WTC11 (cell line): ENCODE data around the gene DPF1. TPM values are rescaled to one million over a fixed set of nuclear protein-coding genes. Genes with fewer than 3 reads are reported as not detected.

Experiments
- ATAC-seq: fragments of 200-7000 bp; cut with Tn5 transposase; 2 replicates; pipeline ENCODE4 v1.10.0; 2021; ENCODE audit warnings: mild to moderate bottlenecking, moderate library complexity
- CTCF ChIA-PET: fragments of 300-600 bp; sonication (Branson Sonifier 250); formaldehyde crosslinking; loops from one replicate; lab custom pipeline; 2021; ENCODE audit warnings: antibody characterized with exemption; lab: Charles Lee
- POLR2A ChIA-PET: fragments of 350-600 bp; sonication (Branson Sonifier 250); formaldehyde crosslinking; loops from one replicate; lab custom pipeline; 2021; ENCODE audit warnings: antibody characterized with exemption; lab: Charles Lee
- DNase-seq: peaks from one replicate; pipeline ENCODE4 v3.0.0; 2021; ENCODE audit warnings: low spot score
- H3K27ac Mint-ChIP-seq: 2 replicates; pipeline ENCODE4 v1.8.0; 2021; ENCODE audit warnings: mixed read lengths
- H3K27me3 Mint-ChIP-seq: 2 replicates; pipeline ENCODE4 v1.8.0; 2021; ENCODE audit warnings: low read depth, mild to moderate bottlenecking, moderate library complexity, mixed read lengths
- H3K36me3 Mint-ChIP-seq: 2 replicates; pipeline ENCODE4 v1.8.0; 2021; ENCODE audit warnings: mixed read lengths
- H3K4me1 Mint-ChIP-seq: 2 replicates; pipeline ENCODE4 v1.8.0; 2022; ENCODE audit warnings: mixed read lengths
- H3K4me3 Mint-ChIP-seq: 2 replicates; pipeline ENCODE4 v1.8.0; 2021; ENCODE audit warnings: mild to moderate bottlenecking, moderate library complexity, mixed read lengths
- H3K9me3 Mint-ChIP-seq: 2 replicates; pipeline ENCODE4 v1.8.0; 2021; ENCODE audit warnings: mixed read lengths
- CREM ChIP-seq: sonication (generic); formaldehyde crosslinking; IDR thresholded peaks from 2 replicates; pipeline ENCODE4 v1.8.1; 2022; ENCODE audit warnings: mild to moderate bottlenecking, missing genetic modification reagents, moderate library complexity
- GTF2I ChIP-seq: fragments of 250-450 bp; sonication (Bioruptor Pico); conservative IDR thresholded peaks from 2 replicates; pipeline ENCODE4 v1.4.0; 2021; ENCODE audit warnings: mild to moderate bottlenecking
- HMGA2 ChIP-seq: fragments of 250-450 bp; sonication (Bioruptor Pico); IDR thresholded peaks from 2 replicates; pipeline ENCODE4 v1.4.0; 2021; ENCODE audit warnings: mild to moderate bottlenecking, moderate library complexity
- JAZF1 ChIP-seq: fragments of 250-450 bp; sonication (Bioruptor Pico); IDR thresholded peaks from 2 replicates; pipeline ENCODE4 v1.9.0; 2021; ENCODE audit warnings: moderate library complexity, mild to moderate bottlenecking, inconsistent platforms
- NFE2L1 ChIP-seq: sonication (generic); formaldehyde crosslinking; IDR thresholded peaks from 2 replicates; pipeline ENCODE4 v1.8.1; 2023; ENCODE audit warnings: missing genetic modification reagents
- PRRX2 ChIP-seq: fragments of 250-450 bp; sonication (Bioruptor Pico); IDR thresholded peaks from 2 replicates; pipeline ENCODE4 v1.8.0; 2021; ENCODE audit warnings: mild to moderate bottlenecking
- SMAD3 ChIP-seq: sonication (generic); formaldehyde crosslinking; IDR thresholded peaks from 2 replicates; pipeline ENCODE4 v1.8.0; 2022; ENCODE audit warnings: missing genetic modification reagents, mild to moderate bottlenecking, borderline replicate concordance
- SMAD4 ChIP-seq: sonication (generic); formaldehyde crosslinking; IDR thresholded peaks from 2 replicates; pipeline ENCODE4 v1.8.0; 2022; ENCODE audit warnings: mild to moderate bottlenecking, missing genetic modification reagents
- TCF7 ChIP-seq: sonication (generic); formaldehyde crosslinking; IDR thresholded peaks from 2 replicates; pipeline ENCODE4 v1.8.0; 2022; ENCODE audit warnings: mild to moderate bottlenecking, low read depth, missing genetic modification reagents, moderate library complexity
- TEAD4 ChIP-seq: sonication (generic); formaldehyde crosslinking; IDR thresholded peaks from 2 replicates; pipeline ENCODE4 v1.8.0; 2022; ENCODE audit warnings: mild to moderate bottlenecking, missing genetic modification reagents
- ZNF121 ChIP-seq: sonication (generic); formaldehyde crosslinking; IDR thresholded peaks from 2 replicates; pipeline ENCODE4 v1.8.0; 2023; ENCODE audit warnings: missing genetic modification reagents
- ZNF416 ChIP-seq: fragments of 250-450 bp; sonication (Bioruptor Pico); IDR thresholded peaks from 2 replicates; pipeline ENCODE4 v1.9.0; 2021; ENCODE audit warnings: mild to moderate bottlenecking, inconsistent platforms
- ZNF671 ChIP-seq: fragments of 250-450 bp; sonication (Bioruptor Pico); IDR thresholded peaks from 2 replicates; pipeline ENCODE4 v1.8.0; 2021; ENCODE audit warnings: mild to moderate bottlenecking
- total RNA-seq: library from RNA; stranded (reverse); gene quantifications from 3 replicates; pipeline ENCODE4 v1.2.3, GENCODE V29; 2021
- TF ChIP-seq, protein P1 (sequence below): fragments of 250-450 bp; sonication (Bioruptor Pico); IDR thresholded peaks from 2 replicates; pipeline ENCODE4 v2.1.2; 2022; ENCODE audit warnings: mild to moderate bottlenecking, moderate library complexity
- TF ChIP-seq, protein P2 (sequence below): sonication (generic); formaldehyde crosslinking; IDR thresholded peaks from 2 replicates; pipeline ENCODE4 v1.8.0; 2022; ENCODE audit warnings: mild to moderate bottlenecking, missing genetic modification reagents
- TF ChIP-seq, protein P3 (sequence below): fragments of 250-450 bp; sonication (Bioruptor Pico); IDR thresholded peaks from 2 replicates; pipeline ENCODE4 v1.9.0; 2021; ENCODE audit warnings: moderate library complexity, mild to moderate bottlenecking, inconsistent platforms, borderline replicate concordance
- TF ChIP-seq, protein P4 (sequence below): sonication (generic); formaldehyde crosslinking; IDR thresholded peaks from 2 replicates; pipeline ENCODE4 v1.8.1; 2022; ENCODE audit warnings: low read depth, mild to moderate bottlenecking, moderate library complexity, missing genetic modification reagents, borderline replicate concordance
- TF ChIP-seq, protein P5 (sequence below): sonication (generic); formaldehyde crosslinking; IDR thresholded peaks from 2 replicates; pipeline ENCODE4 v1.8.0; 2022; ENCODE audit warnings: mild to moderate bottlenecking, missing genetic modification reagents
- TF ChIP-seq, protein P6 (sequence below): fragments of 250-450 bp; sonication (Bioruptor Pico); IDR thresholded peaks from 2 replicates; pipeline ENCODE4 v1.9.0; 2021; ENCODE audit warnings: mild to moderate bottlenecking

DPF1 gene
- total RNA-seq, 1 experiment from 2014 or later = 6.8 TPM

DNA sequence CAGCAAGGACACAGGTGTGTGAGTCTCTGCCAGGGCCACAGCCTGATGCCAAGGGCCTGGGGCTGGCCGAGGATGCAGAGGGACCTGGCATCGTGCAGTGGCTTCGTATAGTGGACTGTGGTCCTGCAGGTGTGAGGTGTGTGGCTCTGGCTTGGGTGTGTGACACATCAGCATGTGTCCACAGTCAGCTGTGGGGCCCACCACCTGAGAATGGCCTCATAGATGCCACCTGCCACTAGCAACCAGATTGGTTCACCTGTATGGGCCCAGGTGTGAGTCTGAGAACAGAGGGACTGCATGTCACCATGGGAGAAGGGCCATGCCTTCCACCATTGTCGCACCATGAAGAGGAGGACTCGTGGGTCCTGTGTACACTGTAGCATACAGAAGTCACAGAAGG lies 29.8 kb upstream of the DPF1 start (continued):
- no peak for TF ChIP-seq TEAD4 (CRISPR knock-in tag)

DNA sequence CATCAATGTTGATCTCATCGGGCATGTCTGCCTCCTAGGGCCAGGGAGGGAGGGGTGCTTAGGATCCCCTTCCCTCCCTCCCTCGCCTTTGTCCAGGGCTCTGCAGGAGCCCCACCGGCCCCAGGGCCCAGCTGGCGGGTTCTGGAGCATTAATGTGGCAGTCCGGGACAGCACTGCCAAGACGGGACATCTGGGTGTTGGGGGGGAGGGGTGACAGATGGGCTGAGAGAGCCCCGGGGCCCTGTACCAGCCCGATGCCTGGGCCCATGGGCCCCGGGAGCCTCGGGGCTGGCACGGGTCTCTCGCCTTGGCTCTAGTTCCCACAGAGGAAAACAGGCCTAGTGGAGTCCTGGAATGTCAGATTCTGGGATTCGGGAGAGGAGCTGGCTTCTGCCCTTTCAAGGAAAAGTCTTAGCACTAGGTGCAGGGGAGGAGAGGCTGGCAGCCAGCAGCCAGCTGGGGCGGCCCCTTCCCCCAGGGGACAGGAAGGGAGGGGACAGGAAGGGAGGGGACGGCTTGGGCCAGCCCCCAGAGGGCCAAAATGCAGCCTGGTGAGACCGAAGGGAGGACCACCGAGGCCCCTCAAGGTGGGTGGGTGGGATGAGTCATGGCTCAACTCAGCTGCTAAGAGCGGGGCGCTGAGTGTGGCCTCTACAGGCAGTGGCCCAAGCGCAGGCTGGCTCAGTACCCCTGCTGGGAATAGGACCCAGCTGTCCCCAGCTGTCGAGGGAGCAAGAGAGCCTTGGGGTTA lies 29.1 kb upstream of the DPF1 start:
- CTCF ChIA-PET = interaction anchor here (1.0 to 2.9 kb wide), 4 partner anchors 10 to 134 kb away, joined by 3 to 20 read pairs (median 8); partner anchors contain the start of genes CATSPERG and GGN
- Mint-ChIP-seq H3K4me1 (peaks cover 48% of the 10 kb centered on the region), H3K9me3 (no peaks in the 10 kb centered on the region), H3K27ac (no peak overlapping the region; the same call in 1 of the 2 replicates), H3K4me3 (0 out of 2 replicates have a peak overlapping the region, but pooled peaks have one; percentile 12), H3K36me3 (no peaks in the 10 kb centered on the region), H3K27me3 (peaks cover 20% of the 10 kb centered on the region)
- DNase-seq (peak; percentile 25), ATAC-seq (no peak)
- TF ChIP-seq TCF7 (no peak), NFE2L1 (CRISPR knock-in tag) (no peak), HMGA2 (CRISPR knock-in tag) (no peak), ZNF671 (CRISPR knock-in tag) (no peak)
- POLR2A ChIA-PET = interaction anchor here (3.3 kb wide), 1 partner anchor 11 kb away, joined by 20 read pairs; the partner anchor contains the start of gene SPINT2

DNA sequence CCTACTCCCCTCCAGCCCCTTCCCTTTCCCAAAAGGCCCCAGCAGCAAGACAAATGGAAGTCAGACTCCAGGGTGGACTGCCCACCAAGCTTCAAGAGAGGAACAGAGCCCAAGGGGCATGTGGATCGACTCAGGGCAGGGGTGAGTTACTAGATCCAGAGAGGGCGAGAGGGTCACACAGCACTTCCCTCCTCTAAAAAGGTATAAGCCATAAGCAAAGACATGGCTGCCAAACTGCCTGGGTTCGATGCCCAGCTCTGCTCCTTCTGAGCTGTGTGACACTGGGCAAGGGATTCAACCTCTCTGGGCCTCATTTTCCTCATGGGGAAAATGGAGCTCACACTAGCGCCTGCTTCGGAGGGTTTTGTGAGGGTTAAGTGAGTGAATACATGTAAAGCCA lies 28.4 kb upstream of the DPF1 start:
- Mint-ChIP-seq H3K36me3 (no peaks in the 10 kb centered on the region), H3K4me1 (peaks cover 48% of the 10 kb centered on the region), H3K4me3 (peak overlapping the region; percentile 12), H3K27me3 (peaks cover 16% of the 10 kb centered on the region), H3K27ac (no peak overlapping the region; the same call in 1 of the 2 replicates), H3K9me3 (no peaks in the 10 kb centered on the region)
- POLR2A ChIA-PET = interaction anchor here (1.0 to 3.3 kb wide), 2 partner anchors 12 to 343 kb away, joined by 3 to 20 read pairs; partner anchors contain the start of gene SPINT2
- TF ChIP-seq, protein P1, sequence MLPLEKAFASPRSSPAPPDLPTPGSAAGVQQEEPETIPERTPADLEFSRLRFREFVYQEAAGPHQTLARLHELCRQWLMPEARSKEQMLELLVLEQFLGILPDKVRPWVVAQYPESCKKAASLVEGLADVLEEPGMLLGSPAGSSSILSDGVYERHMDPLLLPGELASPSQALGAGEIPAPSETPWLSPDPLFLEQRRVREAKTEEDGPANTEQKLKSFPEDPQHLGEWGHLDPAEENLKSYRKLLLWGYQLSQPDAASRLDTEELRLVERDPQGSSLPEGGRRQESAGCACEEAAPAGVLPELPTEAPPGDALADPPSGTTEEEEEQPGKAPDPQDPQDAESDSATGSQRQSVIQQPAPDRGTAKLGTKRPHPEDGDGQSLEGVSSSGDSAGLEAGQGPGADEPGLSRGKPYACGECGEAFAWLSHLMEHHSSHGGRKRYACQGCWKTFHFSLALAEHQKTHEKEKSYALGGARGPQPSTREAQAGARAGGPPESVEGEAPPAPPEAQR = no peak
- TF ChIP-seq SMAD4 (CRISPR knock-in tag) (no peak), GTF2I (CRISPR knock-in tag) (0 out of 2 replicates have a peak, but pooled peaks have one; percentile 24), ZNF121 (CRISPR knock-in tag) (peak; percentile 29; the same call in 1 of the 2 replicates)
- no peak for ATAC-seq
- CTCF ChIA-PET = interaction anchor here (0.9 to 2.9 kb wide), 7 partner anchors 9 to 350 kb away, joined by 3 to 20 read pairs (median 3); partner anchors contain the start of genes CATSPERG and GGN
- DNase-seq = no peak

DNA sequence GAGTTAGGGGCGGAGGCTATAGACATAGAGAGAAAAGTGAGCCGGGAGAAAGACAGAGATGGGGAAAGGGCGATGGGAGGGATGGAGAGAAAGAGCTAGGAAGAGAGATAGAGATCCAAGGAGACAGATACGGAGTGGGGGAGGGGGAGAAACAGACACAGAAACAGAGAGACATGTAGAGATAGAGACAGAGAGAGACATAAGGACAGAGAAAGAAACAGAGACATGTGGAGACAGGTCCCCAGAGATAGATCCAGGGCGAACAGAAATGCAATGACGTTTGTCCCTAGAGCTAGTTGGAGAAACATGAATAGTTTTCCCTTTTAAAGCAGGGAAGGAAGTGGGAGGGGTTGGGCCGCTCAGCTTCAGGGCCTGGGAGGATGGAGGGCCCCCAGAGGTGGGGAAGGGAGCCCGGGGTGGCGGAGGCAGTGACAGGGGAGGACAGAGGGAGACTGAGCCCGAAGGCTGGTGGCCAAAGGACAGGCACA lies 27.6 kb upstream of the DPF1 start:
- DNase-seq = no peak
- Mint-ChIP-seq H3K27ac (peak overlapping the region; percentile 61), H3K36me3 (no peaks in the 10 kb centered on the region), H3K27me3 (peaks cover 9% of the 10 kb centered on the region), H3K4me1 (peaks cover 46% of the 10 kb centered on the region), H3K9me3 (no peaks in the 10 kb centered on the region), H3K4me3 (peak overlapping the region; percentile 63)
- ChIA-PET POLR2A (interaction anchor here (0.5 to 3.3 kb wide), 6 partner anchors 13 to 344 kb away, joined by 3 to 20 read pairs (median 4); partner anchors contain the start of genes C19orf33, GGN and SPINT2), CTCF (interaction anchor here (0.5 to 2.9 kb wide), 16 partner anchors 8 to 698 kb away, joined by 3 to 20 read pairs (median 4); partner anchors contain the start of genes CATSPERG, FAM98C, PSMD8 and SPINT2)
- peak; percentile 4; the same call in 1 of the 2 replicates for ATAC-seq
- TF ChIP-seq ZNF416 (CRISPR knock-in tag) (no peak), PRRX2 (CRISPR knock-in tag) (no peak), JAZF1 (CRISPR knock-in tag) (no peak), SMAD3 (no peak), CREM (CRISPR knock-in tag) (no peak)
- TF ChIP-seq, protein P2, sequence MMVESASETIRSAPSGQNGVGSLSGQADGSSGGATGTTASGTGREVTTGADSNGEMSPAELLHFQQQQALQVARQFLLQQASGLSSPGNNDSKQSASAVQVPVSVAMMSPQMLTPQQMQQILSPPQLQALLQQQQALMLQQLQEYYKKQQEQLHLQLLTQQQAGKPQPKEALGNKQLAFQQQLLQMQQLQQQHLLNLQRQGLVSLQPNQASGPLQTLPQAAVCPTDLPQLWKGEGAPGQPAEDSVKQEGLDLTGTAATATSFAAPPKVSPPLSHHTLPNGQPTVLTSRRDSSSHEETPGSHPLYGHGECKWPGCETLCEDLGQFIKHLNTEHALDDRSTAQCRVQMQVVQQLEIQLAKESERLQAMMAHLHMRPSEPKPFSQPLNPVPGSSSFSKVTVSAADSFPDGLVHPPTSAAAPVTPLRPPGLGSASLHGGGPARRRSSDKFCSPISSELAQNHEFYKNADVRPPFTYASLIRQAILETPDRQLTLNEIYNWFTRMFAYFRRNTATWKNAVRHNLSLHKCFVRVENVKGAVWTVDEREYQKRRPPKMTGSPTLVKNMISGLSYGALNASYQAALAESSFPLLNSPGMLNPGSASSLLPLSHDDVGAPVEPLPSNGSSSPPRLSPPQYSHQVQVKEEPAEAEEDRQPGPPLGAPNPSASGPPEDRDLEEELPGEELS (CRISPR knock-in tag) = no peak
- TF ChIP-seq, protein P3, sequence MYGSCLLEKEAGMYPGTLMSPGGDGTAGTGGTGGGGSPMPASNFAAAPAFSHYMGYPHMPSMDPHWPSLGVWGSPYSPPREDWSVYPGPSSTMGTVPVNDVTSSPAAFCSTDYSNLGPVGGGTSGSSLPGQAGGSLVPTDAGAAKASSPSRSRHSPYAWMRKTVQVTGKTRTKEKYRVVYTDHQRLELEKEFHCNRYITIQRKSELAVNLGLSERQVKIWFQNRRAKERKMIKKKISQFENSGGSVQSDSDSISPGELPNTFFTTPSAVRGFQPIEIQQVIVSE = no peak
- TF ChIP-seq, protein P4, sequence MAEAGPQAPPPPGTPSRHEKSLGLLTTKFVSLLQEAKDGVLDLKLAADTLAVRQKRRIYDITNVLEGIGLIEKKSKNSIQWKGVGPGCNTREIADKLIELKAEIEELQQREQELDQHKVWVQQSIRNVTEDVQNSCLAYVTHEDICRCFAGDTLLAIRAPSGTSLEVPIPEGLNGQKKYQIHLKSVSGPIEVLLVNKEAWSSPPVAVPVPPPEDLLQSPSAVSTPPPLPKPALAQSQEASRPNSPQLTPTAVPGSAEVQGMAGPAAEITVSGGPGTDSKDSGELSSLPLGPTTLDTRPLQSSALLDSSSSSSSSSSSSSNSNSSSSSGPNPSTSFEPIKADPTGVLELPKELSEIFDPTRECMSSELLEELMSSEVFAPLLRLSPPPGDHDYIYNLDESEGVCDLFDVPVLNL (CRISPR knock-in tag) = no peak
- TF ChIP-seq, protein P5, sequence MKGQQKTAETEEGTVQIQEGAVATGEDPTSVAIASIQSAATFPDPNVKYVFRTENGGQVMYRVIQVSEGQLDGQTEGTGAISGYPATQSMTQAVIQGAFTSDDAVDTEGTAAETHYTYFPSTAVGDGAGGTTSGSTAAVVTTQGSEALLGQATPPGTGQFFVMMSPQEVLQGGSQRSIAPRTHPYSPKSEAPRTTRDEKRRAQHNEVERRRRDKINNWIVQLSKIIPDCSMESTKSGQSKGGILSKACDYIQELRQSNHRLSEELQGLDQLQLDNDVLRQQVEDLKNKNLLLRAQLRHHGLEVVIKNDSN (CRISPR knock-in tag) = no peak
- TF ChIP-seq, protein P6, sequence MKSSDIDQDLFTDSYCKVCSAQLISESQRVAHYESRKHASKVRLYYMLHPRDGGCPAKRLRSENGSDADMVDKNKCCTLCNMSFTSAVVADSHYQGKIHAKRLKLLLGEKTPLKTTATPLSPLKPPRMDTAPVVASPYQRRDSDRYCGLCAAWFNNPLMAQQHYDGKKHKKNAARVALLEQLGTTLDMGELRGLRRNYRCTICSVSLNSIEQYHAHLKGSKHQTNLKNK (CRISPR knock-in tag) = no peak
